ENCODE results near the gene MND1. TPM values are rescaled to one million over a fixed set of nuclear protein-coding genes. Genes with fewer than 3 reads are reported as not detected.

Gene MND1
- total and polyA plus RNA-seq, 2 of the 8 experiments (the other 6 are each of a cell fraction or from before 2014, with no cell fraction given), result 4.4 to 26.2 TPM

DNA sequence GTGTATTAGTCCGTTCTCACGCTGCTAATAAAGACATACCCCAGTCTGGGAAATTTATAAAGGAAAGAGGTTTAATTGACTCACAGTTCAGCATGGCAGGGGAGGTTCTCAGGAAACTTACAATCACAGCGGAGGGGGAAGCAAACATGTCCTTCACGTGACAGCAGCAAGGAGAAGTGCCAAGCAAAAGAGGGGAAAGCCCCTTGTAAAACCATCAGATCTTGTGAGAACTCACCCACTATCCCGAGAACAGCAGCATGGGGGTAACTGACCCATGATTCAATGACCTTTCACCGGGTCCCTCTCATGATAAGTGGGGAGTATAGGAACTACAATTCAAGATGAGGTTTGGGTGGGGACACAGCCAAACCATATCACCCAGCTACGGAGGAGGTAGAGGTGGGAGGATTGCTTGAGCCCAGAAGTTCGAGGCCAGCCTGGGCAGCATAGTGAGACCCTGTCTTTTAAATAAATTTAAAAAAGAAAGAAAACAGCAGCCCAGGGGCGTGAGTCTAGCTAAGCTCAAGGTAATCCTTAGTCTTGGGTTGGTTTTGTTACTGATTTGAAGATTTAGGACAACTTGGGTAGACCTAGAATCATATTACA is 75.3 kb downstream of the MND1 start (continued):
- TF ChIP-seq, protein P1, sequence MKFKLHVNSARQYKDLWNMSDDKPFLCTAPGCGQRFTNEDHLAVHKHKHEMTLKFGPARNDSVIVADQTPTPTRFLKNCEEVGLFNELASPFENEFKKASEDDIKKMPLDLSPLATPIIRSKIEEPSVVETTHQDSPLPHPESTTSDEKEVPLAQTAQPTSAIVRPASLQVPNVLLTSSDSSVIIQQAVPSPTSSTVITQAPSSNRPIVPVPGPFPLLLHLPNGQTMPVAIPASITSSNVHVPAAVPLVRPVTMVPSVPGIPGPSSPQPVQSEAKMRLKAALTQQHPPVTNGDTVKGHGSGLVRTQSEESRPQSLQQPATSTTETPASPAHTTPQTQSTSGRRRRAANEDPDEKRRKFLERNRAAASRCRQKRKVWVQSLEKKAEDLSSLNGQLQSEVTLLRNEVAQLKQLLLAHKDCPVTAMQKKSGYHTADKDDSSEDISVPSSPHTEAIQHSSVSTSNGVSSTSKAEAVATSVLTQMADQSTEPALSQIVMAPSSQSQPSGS (IDR thresholded peaks at IDR 0.05; ENCODE audit: low read length), result no peak
- TF ChIP-seq GABPA (IDR thresholded peaks at IDR 0.05; ENCODE audit: borderline replicate concordance, insufficient read depth, low read length) (no peak), CBX8 (IDR thresholded peaks at IDR 0.05; ENCODE audit: borderline replicate concordance, low read depth, low read length) (no peak), KDM5A (IDR thresholded peaks at IDR 0.05; ENCODE audit: low read length) (no peak)
- TF ChIP-seq, protein P2, sequence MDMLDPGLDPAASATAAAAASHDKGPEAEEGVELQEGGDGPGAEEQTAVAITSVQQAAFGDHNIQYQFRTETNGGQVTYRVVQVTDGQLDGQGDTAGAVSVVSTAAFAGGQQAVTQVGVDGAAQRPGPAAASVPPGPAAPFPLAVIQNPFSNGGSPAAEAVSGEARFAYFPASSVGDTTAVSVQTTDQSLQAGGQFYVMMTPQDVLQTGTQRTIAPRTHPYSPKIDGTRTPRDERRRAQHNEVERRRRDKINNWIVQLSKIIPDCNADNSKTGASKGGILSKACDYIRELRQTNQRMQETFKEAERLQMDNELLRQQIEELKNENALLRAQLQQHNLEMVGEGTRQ (IDR thresholded peaks at IDR 0.05; ENCODE audit: low read length), result no peak

Data from H1 (cell line).